ENCODE results near the gene ZNF710.

DNA sequence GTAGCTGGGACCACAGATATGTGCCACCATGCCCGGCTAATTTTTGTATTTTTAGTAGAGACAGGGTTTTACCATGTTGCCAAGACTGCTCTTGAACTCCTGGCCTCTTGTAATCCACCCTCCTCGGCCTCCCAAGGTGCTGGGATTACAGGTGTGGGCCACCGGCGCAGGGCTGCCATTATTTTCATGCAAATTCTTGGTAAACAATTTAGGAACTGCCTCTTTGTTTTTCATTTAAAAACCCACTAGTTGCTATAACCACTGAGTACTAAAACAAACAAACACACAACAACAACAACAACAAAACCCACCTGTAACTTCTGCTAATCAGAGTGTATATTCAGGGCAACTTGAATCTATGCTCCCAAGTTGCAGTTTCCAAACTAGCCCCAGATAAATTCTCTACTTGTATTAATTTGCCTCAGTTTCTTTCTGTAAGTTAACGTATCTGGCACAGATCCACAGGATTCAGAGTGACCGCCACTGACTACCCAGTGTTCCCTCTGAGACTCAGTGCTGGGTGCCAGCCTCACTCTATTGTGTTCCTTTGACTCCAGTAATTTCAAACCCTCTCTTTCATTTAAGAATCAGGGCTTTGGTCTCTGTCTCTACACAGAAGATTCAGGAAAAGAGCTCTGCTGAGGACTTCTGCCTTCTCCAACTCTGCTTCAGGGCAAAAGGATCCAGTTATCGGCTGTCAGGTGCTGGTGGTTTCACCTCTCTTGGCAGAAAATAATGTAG lies 18.6 kb upstream of the ZNF710 start:
- TF ChIP-seq, protein P1, sequence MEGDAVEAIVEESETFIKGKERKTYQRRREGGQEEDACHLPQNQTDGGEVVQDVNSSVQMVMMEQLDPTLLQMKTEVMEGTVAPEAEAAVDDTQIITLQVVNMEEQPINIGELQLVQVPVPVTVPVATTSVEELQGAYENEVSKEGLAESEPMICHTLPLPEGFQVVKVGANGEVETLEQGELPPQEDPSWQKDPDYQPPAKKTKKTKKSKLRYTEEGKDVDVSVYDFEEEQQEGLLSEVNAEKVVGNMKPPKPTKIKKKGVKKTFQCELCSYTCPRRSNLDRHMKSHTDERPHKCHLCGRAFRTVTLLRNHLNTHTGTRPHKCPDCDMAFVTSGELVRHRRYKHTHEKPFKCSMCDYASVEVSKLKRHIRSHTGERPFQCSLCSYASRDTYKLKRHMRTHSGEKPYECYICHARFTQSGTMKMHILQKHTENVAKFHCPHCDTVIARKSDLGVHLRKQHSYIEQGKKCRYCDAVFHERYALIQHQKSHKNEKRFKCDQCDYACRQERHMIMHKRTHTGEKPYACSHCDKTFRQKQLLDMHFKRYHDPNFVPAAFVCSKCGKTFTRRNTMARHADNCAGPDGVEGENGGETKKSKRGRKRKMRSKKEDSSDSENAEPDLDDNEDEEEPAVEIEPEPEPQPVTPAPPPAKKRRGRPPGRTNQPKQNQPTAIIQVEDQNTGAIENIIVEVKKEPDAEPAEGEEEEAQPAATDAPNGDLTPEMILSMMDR (conservative IDR thresholded peaks at IDR 0.05; ENCODE audit: low read length), result no peak
- TF ChIP-seq EZH2phosphoT487 (IDR thresholded peaks at IDR 0.05; ENCODE audit: borderline replicate concordance, low read depth, low read length), result no peak

Measured in OCI-LY7 (cell line).